Right lobe of liver (tissue), 6 donors: ENCODE measurements around the gene MPIG6B. TPM values are rescaled to one million over a fixed set of nuclear protein-coding genes. Genes with fewer than 3 reads are reported as not detected.

ENCODE experiments used
- ATAC-seq, 4 donors: fragments of 200-7000 bp; cut with Tn5 transposase; one replicate each; pipeline ENCODE4 v1.9.1; 2020; ENCODE audit warnings: mild to moderate bottlenecking in 4 of 4, moderate library complexity in 4 of 4
- DNase-seq, 3 donors: peaks; one replicate each; pipeline ENCODE4 v3.0.0-alpha.2; 2020
- H3K27ac ChIP-seq, 3 donors: fragments of 200-600 bp; one replicate each; pipeline ENCODE4 v1.8.0; 2022
- H3K27me3 ChIP-seq, 2 donors: fragments of 200-600 bp; one replicate each; pipeline ENCODE4 v1.8.0; 2022
- H3K36me3 ChIP-seq, 4 donors: fragments of 200-600 bp; sonication (generic) in 1 of 4; one replicate each; pipeline versions ENCODE4 v1.5.1 to v1.8.0; 2017 to 2022; ENCODE audit warnings: control low read depth in 1 of 4
- H3K4me1 ChIP-seq, 4 donors: fragments of 200-600 bp; sonication (generic) in 1 of 4; one replicate each; pipeline versions ENCODE4 v1.5.1 to v1.8.0; 2017 to 2022; ENCODE audit warnings: control low read depth in 1 of 4
- H3K4me3 ChIP-seq, 3 donors: fragments of 200-600 bp; one replicate each; pipeline ENCODE4 v1.8.0; 2022
- H3K9me3 ChIP-seq, 4 donors: fragments of 200-600 bp; sonication (generic) in 1 of 4; one replicate each; pipeline versions ENCODE4 v1.5.1 to v1.8.0; 2017 to 2022; ENCODE audit warnings: control low read depth in 1 of 4
- POLR2A ChIP-seq: fragments of 450-650 bp; IDR thresholded peaks from one replicate; pipeline ENCODE4 v1.6.1; 2017; ENCODE audit warnings: antibody characterized with exemption, mild to moderate bottlenecking
- WGBS: methylation state at CpG from one replicate; pipeline ENCODE4 v1.1.6; 2018; ENCODE audit warnings: low coverage, low lambda C conversion rate; ENCODE audit not compliant: insufficient coverage; ENCODE audit errors: missing lambda C conversion rate; 5-methylcytosine and 5-hydroxymethylcytosine counted together
- intact Hi-C, 2 donors: fragments of 100-400 bp; cut with DNase I; formaldehyde crosslinking; loops; one replicate each; pipeline versions ENCODE4 v1.11.2 to v1.14.1; 2022
- total RNA-seq, 6 experiments: library from RNA; depleted of rRNA in 2 of 6; stranded (reverse); fragments of >200 nt in 2 of 6; fragmentation: NEBNext Ultra II Directional in 3 of 6; extraction: Animal tissue kit (Norgen Biotek cat#: 25700) in 3 of 6; gene quantifications; one replicate each; pipeline versions ENCODE4 v1.1.0 to v1.2.4, GENCODE V29; 2016 to 2023
- TF ChIP-seq, protein P1 (sequence below), 4 donors: fragments of 200-600 bp in 3 of 4; fragments of 450-650 bp in 1 of 4; IDR thresholded peaks; one replicate each; pipeline versions ENCODE4 v1.5.1 to v1.8.0; 2016 to 2022; ENCODE audit warnings: antibody characterized with exemption in 4 of 4, mild to moderate bottlenecking in 2 of 4
- donor health status: DM: no; HTN: yes; CAD: no.
- donor health status: DM: no; HTN: no; CAD: no.
- donor health status: DM: no; HTN: no; CAD: no.
- donor health status: DM: no; HTN: yes; CAD: no.
- donor health status: DM: no; HTN: yes; CAD: no.

MPIG6B gene
- total RNA-seq, 6 experiments from 2014 or later: 0.33 to 0.56 TPM; not detected in 4

- H3K9me3 ChIP-seq: no peaks in the 10 kb centered on the region
- no peaks in the 10 kb centered on the region for H3K36me3 ChIP-seq
- no peak within 1 kb of the TSS for H3K27ac ChIP-seq
- no peak within 1 kb of the TSS for H3K4me3 ChIP-seq
- intact Hi-C loops: loop anchor here (10.0 kb wide), 2 partner anchors 48 to 78 kb away; partner anchors contain the start of genes LY6G5C (in 2 of the 2) and LY6G6D (in 1 of the 2)
- no peak for TF ChIP-seq POLR2A
- TF ChIP-seq, protein P1, sequence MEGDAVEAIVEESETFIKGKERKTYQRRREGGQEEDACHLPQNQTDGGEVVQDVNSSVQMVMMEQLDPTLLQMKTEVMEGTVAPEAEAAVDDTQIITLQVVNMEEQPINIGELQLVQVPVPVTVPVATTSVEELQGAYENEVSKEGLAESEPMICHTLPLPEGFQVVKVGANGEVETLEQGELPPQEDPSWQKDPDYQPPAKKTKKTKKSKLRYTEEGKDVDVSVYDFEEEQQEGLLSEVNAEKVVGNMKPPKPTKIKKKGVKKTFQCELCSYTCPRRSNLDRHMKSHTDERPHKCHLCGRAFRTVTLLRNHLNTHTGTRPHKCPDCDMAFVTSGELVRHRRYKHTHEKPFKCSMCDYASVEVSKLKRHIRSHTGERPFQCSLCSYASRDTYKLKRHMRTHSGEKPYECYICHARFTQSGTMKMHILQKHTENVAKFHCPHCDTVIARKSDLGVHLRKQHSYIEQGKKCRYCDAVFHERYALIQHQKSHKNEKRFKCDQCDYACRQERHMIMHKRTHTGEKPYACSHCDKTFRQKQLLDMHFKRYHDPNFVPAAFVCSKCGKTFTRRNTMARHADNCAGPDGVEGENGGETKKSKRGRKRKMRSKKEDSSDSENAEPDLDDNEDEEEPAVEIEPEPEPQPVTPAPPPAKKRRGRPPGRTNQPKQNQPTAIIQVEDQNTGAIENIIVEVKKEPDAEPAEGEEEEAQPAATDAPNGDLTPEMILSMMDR (IDR thresholded peaks at IDR 0.05): no peak
- H3K27me3 ChIP-seq: no peaks in the 10 kb centered on the region
- WGBS: 86% methylated on average over 4 of the region's 4 CpGs
- DNase-seq (no peak), ATAC-seq (no peak)
- no peaks in the 10 kb centered on the region for H3K4me1 ChIP-seq
Observed at GRCh38 chr6:31762356-31762755, 39.2 kb downstream of the MPIG6B start, which contains the start of gene SAPCD1. TSS of gene SAPCD1 (plus strand) at chr6:31762656. CDS start at chr6:31763055, 399 bp downstream.

DNA sequence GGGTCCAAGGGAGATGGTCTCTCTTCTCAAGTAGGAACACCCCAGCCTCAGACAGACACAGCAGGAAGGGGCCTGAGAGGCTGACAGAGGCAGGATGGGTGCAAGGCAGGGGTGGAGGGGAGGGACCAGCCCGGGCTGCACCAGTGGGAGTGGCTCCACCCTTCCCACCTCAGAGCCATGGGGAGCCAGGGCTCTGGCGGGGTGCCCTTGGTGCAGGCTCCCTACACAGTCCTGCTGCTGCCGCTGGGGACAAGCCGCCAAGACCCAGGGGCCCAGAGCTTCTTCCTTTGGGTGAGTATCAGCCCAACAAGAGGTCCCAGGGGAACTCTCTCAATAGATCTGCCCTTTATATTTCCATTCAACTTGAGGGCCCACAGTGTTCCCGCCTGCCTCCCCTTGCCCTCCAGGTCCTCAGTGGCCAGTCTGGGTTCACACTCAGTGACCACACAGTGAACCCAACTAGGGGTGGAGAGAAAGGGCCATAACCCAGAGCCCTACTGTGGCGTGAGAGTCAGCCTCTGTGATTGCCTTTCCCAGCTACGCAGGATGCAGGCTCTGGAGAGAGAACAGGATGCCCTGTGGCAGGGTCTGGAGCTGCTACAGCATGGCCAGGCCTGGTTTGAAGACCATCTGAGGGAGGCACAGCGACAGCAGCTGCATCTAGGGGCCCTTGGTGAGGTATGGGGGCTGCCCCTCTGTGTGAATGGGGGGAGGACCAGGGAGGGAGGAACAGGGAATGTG lies 39.9 kb downstream of the MPIG6B start:
- peak in 1 of 4 donors; percentile 19 for ATAC-seq
- TF ChIP-seq POLR2A: no peak
- TF ChIP-seq, protein P1 (IDR thresholded peaks at IDR 0.05): no peak
- H3K4me1 ChIP-seq: no peaks in the 10 kb centered on the region
- H3K36me3 ChIP-seq: no peaks in the 10 kb centered on the region
- H3K4me3 ChIP-seq: no peak overlapping the region
- 50% methylated on average over 1 of the region's 8 CpGs for WGBS
- H3K27me3 ChIP-seq: no peaks in the 10 kb centered on the region
- H3K27ac ChIP-seq: no peak overlapping the region
- intact Hi-C loops: loop anchor here (10.0 kb wide), 2 partner anchors 48 to 78 kb away; partner anchors contain the start of genes LY6G5C (in 2 of the 2) and LY6G6D (in 1 of the 2)
- no peak for DNase-seq
- H3K9me3 ChIP-seq: no peaks in the 10 kb centered on the region

GRCh38 chr6:31763619-31763940 lies 40.4 kb downstream of the MPIG6B start:
- no peak for DNase-seq
- intact Hi-C loops: loop anchor here (10.0 kb wide), 2 partner anchors 49 to 79 kb away; partner anchors contain the start of genes LY6G5C (in 2 of the 2) and LY6G6D (in 1 of the 2)
- TF ChIP-seq, protein P1 (IDR thresholded peaks at IDR 0.05): no peak
- no peak for TF ChIP-seq POLR2A
- ATAC-seq: peak in 2 of 4 donors; percentile 19 to 40
- WGBS: 50% methylated on average over 1 of the region's 1 CpG
- Histone ChIP-seq H3K27ac (no peak overlapping the region), H3K27me3 (no peaks in the 10 kb centered on the region), H3K4me1 (no peaks in the 10 kb centered on the region), H3K9me3 (no peaks in the 10 kb centered on the region), H3K36me3 (no peaks in the 10 kb centered on the region), H3K4me3 (no peak overlapping the region)

DNA sequence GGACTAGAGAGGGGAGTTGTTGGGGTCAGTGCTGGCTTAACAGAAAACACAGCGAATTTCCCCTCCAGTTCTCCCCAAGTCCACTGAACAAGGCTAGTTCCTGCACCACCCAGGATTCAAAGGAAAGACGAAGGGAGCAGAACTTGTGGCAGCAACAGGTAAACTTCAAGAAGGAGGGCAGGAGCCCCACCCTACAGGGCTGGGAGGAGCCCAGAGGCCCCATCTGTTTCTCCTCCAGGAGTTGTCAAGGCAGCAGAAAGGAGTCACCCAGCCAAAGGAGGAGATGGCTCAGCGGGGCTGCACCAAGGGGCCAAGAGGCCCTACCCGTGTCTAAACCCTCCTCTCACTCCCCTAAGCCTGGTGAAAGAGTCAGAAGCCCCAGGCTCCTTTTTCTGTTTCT lies 41.0 kb downstream of the MPIG6B start:
- H3K4me3 ChIP-seq: no peak overlapping the region
- H3K9me3 ChIP-seq: no peaks in the 10 kb centered on the region
- H3K27ac ChIP-seq: no peak overlapping the region
- DNase-seq: no peak
- no peaks in the 10 kb centered on the region for H3K27me3 ChIP-seq
- no peak for TF ChIP-seq POLR2A
- TF ChIP-seq, protein P1 (IDR thresholded peaks at IDR 0.05): no peak
- intact Hi-C loops: loop anchor here (10.0 kb wide), 2 partner anchors 49 to 79 kb away; partner anchors contain the start of genes LY6G5C (in 2 of the 2) and LY6G6D (in 1 of the 2)
- ATAC-seq: no peak
- 80% methylated on average over 1 of the region's 4 CpGs for WGBS
- H3K4me1 ChIP-seq: no peaks in the 10 kb centered on the region
- no peaks in the 10 kb centered on the region for H3K36me3 ChIP-seq
